H9 (cell line): ENCODE data around the gene SPEM3. TPM values are rescaled to one million over a fixed set of nuclear protein-coding genes. Genes with fewer than 3 reads are reported as not detected.

Experiments
- DNase-seq: peaks from one replicate; pipeline ENCODE4 v3.0.0-alpha.2; 2017
- H2AFZ ChIP-seq: one replicate; pipeline ENCODE4 v1.6.1; 2013; ENCODE audit warnings: mild to moderate bottlenecking, low read length, control low read depth, moderate library complexity
- H2AK5ac ChIP-seq: 2 replicates; pipeline ENCODE4 v1.6.1; 2013; ENCODE audit warnings: low read length, control low read depth, mixed read lengths; ENCODE audit not compliant: insufficient read length
- H2BK120ac ChIP-seq: one replicate; pipeline ENCODE4 v1.6.1; 2013; ENCODE audit warnings: low read depth, mild to moderate bottlenecking, low read length, control low read depth, inconsistent platforms; ENCODE audit not compliant: poor library complexity, severe bottlenecking
- H2BK12ac ChIP-seq: 2 replicates; pipeline ENCODE4 v1.6.1; 2013; ENCODE audit warnings: low read length, control low read depth, mixed read lengths, low read depth; ENCODE audit not compliant: insufficient read length
- H2BK15ac ChIP-seq: 2 replicates; pipeline ENCODE4 v1.6.1; 2013; ENCODE audit warnings: low read depth, low read length, control low read depth
- H2BK20ac ChIP-seq: one replicate; pipeline ENCODE4 v1.6.1; 2013; ENCODE audit warnings: low read depth, mild to moderate bottlenecking, low read length, control low read depth, inconsistent platforms; ENCODE audit not compliant: poor library complexity, severe bottlenecking
- H2BK5ac ChIP-seq: 2 replicates; pipeline ENCODE4 v1.6.1; 2013; ENCODE audit warnings: low read length, control low read depth, mixed read lengths; ENCODE audit not compliant: insufficient read length
- H3K14ac ChIP-seq: 2 replicates; pipeline ENCODE4 v1.6.1; 2013; ENCODE audit warnings: low read length, control low read depth; ENCODE audit not compliant: insufficient read depth
- H3K18ac ChIP-seq: 2 replicates; pipeline ENCODE4 v1.6.1; 2013; ENCODE audit warnings: low read depth, mild to moderate bottlenecking, mixed read lengths, low read length, control low read depth; ENCODE audit not compliant: insufficient read length
- H3K23ac ChIP-seq: 2 replicates; pipeline ENCODE4 v1.6.1; 2013; ENCODE audit warnings: low read length, control low read depth, mixed read lengths, low read depth; ENCODE audit not compliant: insufficient read length
- H3K23me2 ChIP-seq: 2 replicates; pipeline ENCODE4 v1.6.1; 2013; ENCODE audit warnings: low read depth, mild to moderate bottlenecking, mixed read lengths, low read length, control low read depth; ENCODE audit not compliant: insufficient read length, poor library complexity, severe bottlenecking
- H3K27ac ChIP-seq: 2 replicates; pipeline ENCODE4 v1.5.1; 2013; ENCODE audit warnings: low read length, control low read depth, mixed read lengths, low read depth; ENCODE audit not compliant: insufficient read length
- H3K27me3 ChIP-seq: 2 replicates; pipeline ENCODE4 v1.6.1; 2013; ENCODE audit warnings: low read length, control low read depth, inconsistent platforms; ENCODE audit not compliant: insufficient read depth
- H3K4ac ChIP-seq: 2 replicates; pipeline ENCODE4 v1.6.1; 2013; ENCODE audit warnings: low read depth, mild to moderate bottlenecking, control low read depth, inconsistent platforms, low read length, moderate library complexity
- H3K4me1 ChIP-seq: 2 replicates; pipeline ENCODE4 v1.6.1; 2013; ENCODE audit warnings: low read length, control low read depth, inconsistent platforms; ENCODE audit not compliant: insufficient read depth
- H3K4me2 ChIP-seq: 2 replicates; pipeline ENCODE4 v1.6.1; 2013; ENCODE audit warnings: low read length, control low read depth, mixed read lengths; ENCODE audit not compliant: insufficient read length, insufficient read depth
- H3K56ac ChIP-seq: 2 replicates; pipeline ENCODE4 v1.6.1; 2013; ENCODE audit warnings: low read depth, mild to moderate bottlenecking, mixed read lengths, low read length, control low read depth; ENCODE audit not compliant: insufficient read length
- H3K79me1 ChIP-seq: 2 replicates; pipeline ENCODE4 v1.6.1; 2013; ENCODE audit warnings: low read depth, mild to moderate bottlenecking, moderate library complexity, low read length, control low read depth, inconsistent platforms; ENCODE audit not compliant: insufficient read depth, poor library complexity, severe bottlenecking
- H3K79me2 ChIP-seq: 2 replicates; pipeline ENCODE4 v1.6.1; 2013; ENCODE audit warnings: low read length, control low read depth, inconsistent platforms; ENCODE audit not compliant: insufficient read depth
- H3K9ac ChIP-seq: 2 replicates; pipeline ENCODE4 v1.6.1; 2013; ENCODE audit warnings: low read length, control low read depth, mixed read lengths; ENCODE audit not compliant: insufficient read length; ENCODE audit errors: extremely low read depth
- H3K9me3 ChIP-seq: one replicate; pipeline ENCODE4 v1.6.1; 2013; ENCODE audit warnings: low read depth, low read length, inconsistent platforms; ENCODE audit not compliant: control insufficient read depth
- H3T11ph ChIP-seq: one replicate; pipeline ENCODE4 v1.6.1; 2013; ENCODE audit warnings: mild to moderate bottlenecking, low read length, control low read depth, inconsistent platforms
- H4K20me1 ChIP-seq: one replicate; pipeline ENCODE4 v1.6.1; 2013; ENCODE audit not compliant: control insufficient read depth, insufficient read length, insufficient read depth
- H4K5ac ChIP-seq: 2 replicates; pipeline ENCODE4 v1.6.1; 2013; ENCODE audit warnings: low read depth, mild to moderate bottlenecking, mixed read lengths, low read length, control low read depth; ENCODE audit not compliant: insufficient read length
- H4K8ac ChIP-seq: replicated peaks from 2 replicates; pipeline ENCODE4 v1.6.1; 2013; ENCODE audit warnings: low read length, control low read depth, mixed read lengths, low read depth; ENCODE audit not compliant: insufficient read length
- H4K91ac ChIP-seq: 2 replicates; pipeline ENCODE4 v1.6.1; 2013; ENCODE audit warnings: low read depth, mild to moderate bottlenecking, moderate library complexity, mixed read lengths, low read length, control low read depth; ENCODE audit not compliant: insufficient read length
- H3K27ac Mint-ChIP-seq, 3 experiments: 2 replicates in 2 of 3; 3 replicates in 1 of 3; pipeline ENCODE4 v1.8.0; 2020 to 2021; ENCODE audit warnings: mixed read lengths in 3 of 3, mild to moderate bottlenecking in 1 of 3, moderate library complexity in 1 of 3
- H3K27me3 Mint-ChIP-seq: 2 replicates; pipeline ENCODE4 v1.8.0; 2021; ENCODE audit warnings: low read depth, mild to moderate bottlenecking, moderate library complexity, mixed read lengths
- H3K36me3 Mint-ChIP-seq, 3 experiments: 2 replicates in 2 of 3; 3 replicates in 1 of 3; pipeline ENCODE4 v1.8.0; 2020 to 2021; ENCODE audit warnings: low read depth in 3 of 3, mixed read lengths in 3 of 3; ENCODE audit not compliant: insufficient read depth in 1 of 3
- H3K4me1 Mint-ChIP-seq, 2 experiments: 2 replicates each; pipeline ENCODE4 v1.8.0; 2020; ENCODE audit warnings: mixed read lengths in 2 of 2
- H3K4me3 Mint-ChIP-seq, 2 experiments: 2 replicates in 1 of 2; 3 replicates in 1 of 2; pipeline ENCODE4 v1.8.0; 2020 to 2021; ENCODE audit warnings: mild to moderate bottlenecking in 2 of 2, mixed read lengths in 2 of 2, moderate library complexity in 1 of 2
- H3K9me3 Mint-ChIP-seq, 2 experiments: 2 replicates in 1 of 2; 3 replicates in 1 of 2; pipeline ENCODE4 v1.8.0; 2020; ENCODE audit warnings: mild to moderate bottlenecking in 2 of 2, mixed read lengths in 2 of 2, moderate library complexity in 1 of 2
- CTCF ChIP-seq: fragments of 200-600 bp; sonication (generic); conservative IDR thresholded peaks from 3 replicates; pipeline ENCODE4 v1.8.0; 2021; ENCODE audit warnings: antibody characterized with exemption, mild to moderate bottlenecking
- WGBS: extraction: QIAGEN DNeasy Blood & Tissue Kit; methylation state at CpG from one replicate; pipeline ENCODE4 v1.1.7; 2013; ENCODE audit warnings: missing lambda C conversion rate, low lambda C conversion rate, mixed read lengths; ENCODE audit not compliant: insufficient read length; ENCODE audit errors: extremely low coverage; 5-methylcytosine and 5-hydroxymethylcytosine counted together
- total RNA-seq: library from RNA; stranded (reverse); gene quantifications from 2 replicates; pipeline ENCODE4 v1.2.1, GENCODE V29; 2021

Gene SPEM3
- total RNA-seq, 1 experiment from 2014 or later = not detected

- Histone ChIP-seq H2AFZ (no peak overlapping the region), H2AK5ac (no peak overlapping the region), H2BK20ac (no peak overlapping the region), H2BK120ac (no peak overlapping the region), H3T11ph (no peak overlapping the region), H3K4me1 (peaks cover 8% of the 10 kb centered on the region; the same call in 1 of the 2 replicates), H3K23me2 (no peaks in the 10 kb centered on the region), H3K4ac (no peak overlapping the region), H3K27ac (no peak overlapping the region), H3K9me3 (no peaks in the 10 kb centered on the region), H4K20me1 (peaks cover 2% of the 10 kb centered on the region), H3K9ac (no peak overlapping the region), H4K8ac (no peak overlapping the region), H3K56ac (no peak overlapping the region), H3K18ac (no peak overlapping the region), H3K79me1 (no peaks in the 10 kb centered on the region), H3K79me2 (no peaks in the 10 kb centered on the region), H4K5ac (no peak overlapping the region), H2BK12ac (no peak overlapping the region), H2BK15ac (no peak overlapping the region), H3K14ac (no peak overlapping the region; the same call in 1 of the 2 replicates), H3K23ac (no peak overlapping the region), H3K4me2 (peak overlapping the region; percentile 24), H3K27me3 (no peaks in the 10 kb centered on the region), H2BK5ac (no peak overlapping the region), H4K91ac (no peak overlapping the region)
- Mint-ChIP-seq H3K36me3 (peaks cover 3 to 27% (median 8%) of the 10 kb centered on the region in 3 experiments; a peak in 4 of 7 replicates), H3K4me3 (peak overlapping the region in 1 of 2 experiments; percentile 11; a peak in 2 of 5 replicates), H3K4me1 (peaks cover 14 to 21% of the 10 kb centered on the region in 2 experiments), H3K27me3 (no peaks in the 10 kb centered on the region), H3K9me3 (no peaks in the 10 kb centered on the region), H3K27ac (peak overlapping the region; percentile 32 to 89 (median 64); a peak in 3 of 7 replicates)
- no peak for TF ChIP-seq CTCF
- peak; percentile 82 for DNase-seq
- no CpG with 5 or more reads among the region's 7 CpGs for WGBS
Observed at GRCh38 chr17:7460850-7461660, 32.4 kb downstream of the SPEM3 start.
